Cortex of kidney (tissue), 1 donor: ENCODE results near the gene KIRREL3.

Experiments
- DNase-seq: peaks from one replicate; lab custom pipeline; 2025; lab: John Stamatoyannopoulos, UW

KIRREL3 gene

DNA sequence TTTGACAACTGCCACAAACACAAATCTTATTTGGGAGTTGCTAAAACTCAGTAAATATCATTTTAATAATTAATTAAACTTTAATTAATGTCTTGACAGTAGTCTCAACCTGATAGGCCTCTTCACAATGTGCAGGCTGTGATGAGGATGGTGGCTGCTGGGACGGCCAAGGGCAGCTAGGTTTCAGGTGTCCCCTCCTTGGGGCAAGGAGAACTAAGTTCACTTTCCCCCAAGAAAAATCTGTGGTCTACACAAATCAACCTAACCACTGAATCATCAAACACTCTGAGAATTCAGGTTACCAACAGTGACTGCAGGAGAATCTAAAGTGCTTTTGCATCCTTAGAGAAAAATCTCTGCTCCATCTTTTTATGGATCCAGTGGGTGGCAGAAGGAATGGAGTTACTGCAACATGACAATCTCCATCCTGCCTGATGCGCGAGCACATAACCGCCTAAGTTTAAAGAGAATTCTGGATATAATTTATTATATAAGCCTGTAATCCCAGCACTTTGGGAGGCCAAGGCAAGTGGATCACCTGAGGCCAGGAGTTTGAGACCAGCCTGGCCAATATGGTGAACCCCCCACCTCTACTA is 289.7 kb downstream of the KIRREL3 start:
- no peak for DNase-seq

DNA sequence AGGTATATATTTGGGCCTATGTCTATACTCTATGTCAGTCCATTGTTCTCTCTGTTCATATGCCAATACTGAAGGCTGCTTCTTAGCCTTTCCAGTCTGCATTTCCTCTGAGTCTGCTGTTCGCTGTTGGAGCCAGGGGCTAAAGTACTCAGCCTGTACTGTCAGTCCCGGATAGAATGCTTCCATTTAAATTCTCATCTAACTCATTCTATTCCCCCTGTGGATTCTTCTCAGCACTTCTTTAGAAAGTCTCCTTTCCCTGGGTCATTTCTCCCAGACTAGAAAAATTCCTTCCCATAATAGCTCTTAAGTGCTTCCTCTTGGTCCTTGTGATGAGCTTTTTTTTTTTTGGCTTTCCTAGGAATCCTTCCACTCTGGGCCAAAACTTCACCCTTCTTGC is 293.1 kb downstream of the KIRREL3 start:
- no peak for DNase-seq

DNA sequence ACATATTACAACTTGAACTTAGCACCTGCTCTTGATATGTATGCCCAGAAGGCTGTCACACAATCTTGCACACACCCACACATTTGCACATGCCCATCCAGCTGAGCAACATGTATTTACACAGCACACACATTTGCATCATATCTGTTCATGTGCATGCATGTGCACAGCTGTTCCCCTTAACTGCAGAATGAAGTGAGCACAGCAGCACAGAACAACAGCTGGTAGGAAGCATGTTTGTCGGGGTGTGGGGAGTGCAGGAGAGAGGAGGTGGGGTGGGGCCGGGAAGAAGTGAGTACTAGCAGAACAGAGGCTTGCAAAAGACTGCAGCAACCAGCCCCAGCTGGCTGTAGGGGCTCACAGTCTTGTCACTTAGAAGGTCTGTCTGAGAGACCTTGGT is 296.5 kb downstream of the KIRREL3 start:
- DNase-seq, result no peak

DNA sequence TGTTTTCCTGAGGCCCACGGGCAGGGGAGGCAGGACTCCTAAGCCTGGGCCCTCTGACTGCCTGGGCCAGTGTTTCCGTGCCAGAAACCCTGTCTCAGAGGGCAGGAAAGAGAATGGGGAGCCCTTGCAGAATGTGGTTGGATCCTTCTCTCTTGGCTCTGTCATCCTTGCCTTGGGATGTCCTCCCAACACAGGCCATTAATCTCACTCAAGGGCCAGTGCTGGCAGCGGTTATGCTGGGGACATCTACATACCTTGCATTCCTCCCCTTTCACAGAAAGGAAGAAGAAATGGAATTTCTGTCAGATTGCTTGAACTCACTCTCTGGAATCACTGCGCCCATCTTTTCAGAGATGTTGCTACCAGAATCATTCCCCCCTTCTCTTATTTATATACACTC is 296.9 kb downstream of the KIRREL3 start:
- no peak for DNase-seq

DNA sequence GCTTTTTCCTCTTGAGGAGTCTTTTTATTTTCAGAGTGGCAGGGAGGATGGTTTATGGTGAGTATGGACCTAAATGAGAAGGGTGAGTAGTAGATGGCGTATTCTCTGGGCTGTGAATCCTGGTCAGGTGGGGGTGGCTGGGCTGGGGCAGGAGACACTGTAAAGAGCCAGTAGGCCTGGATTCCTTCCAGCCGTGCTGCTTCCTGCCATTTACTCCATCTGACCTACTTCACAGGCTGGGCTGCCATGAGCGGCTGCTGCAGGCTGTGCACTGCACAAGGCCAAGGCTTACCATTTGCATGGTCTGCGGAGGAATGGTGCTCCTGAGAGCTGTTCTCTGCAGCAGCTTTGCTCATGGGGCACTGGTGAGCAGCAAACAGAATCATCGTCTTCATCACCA is 297.6 kb downstream of the KIRREL3 start:
- no peak for DNase-seq

DNA sequence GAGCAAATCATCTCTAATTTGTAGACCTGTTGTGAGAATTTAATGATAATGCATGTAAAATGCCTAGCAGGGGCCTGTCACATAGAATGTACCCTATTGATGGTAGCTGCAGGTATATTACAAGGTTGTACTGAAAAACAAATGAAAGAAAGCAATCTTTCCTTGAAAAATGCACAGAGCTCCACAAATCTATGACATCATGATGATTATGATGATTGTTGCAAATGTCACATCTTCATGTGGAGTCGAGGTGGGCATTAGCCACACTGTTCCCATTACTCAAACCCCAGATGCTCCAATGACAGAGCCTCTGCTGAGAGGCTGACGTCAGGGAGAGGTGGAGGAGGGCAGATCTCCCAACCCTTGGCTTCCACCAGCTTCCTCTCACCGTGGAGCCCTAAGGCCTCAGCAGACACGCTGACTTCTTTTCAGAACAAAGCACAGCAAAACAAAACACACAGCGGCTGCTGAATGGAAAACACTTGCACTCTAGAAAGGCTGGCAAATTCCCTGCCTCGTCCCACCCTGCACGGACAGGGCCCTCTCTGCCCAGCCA is 298.3 kb downstream of the KIRREL3 start:
- DNase-seq, result no peak

DNA sequence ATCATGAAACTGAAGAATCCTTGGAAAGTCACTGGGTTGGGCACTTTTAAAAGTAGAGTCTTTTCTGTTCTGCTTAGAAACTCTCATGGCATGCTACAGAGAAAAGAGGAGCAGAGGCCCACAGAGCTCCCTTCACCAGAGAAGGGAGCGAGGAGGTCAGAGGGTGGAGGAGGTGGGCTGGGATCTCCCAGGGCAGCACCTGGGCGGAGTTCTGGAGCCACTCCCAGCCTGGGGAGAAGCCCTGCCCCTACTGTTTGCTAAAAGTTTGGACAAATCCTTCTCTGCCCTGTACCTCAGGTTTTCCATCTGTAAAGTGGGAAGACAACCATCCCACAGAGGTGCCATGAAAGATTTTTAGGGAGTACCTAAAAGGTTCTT is 299.1 kb downstream of the KIRREL3 start:
- DNase-seq, result no peak

DNA sequence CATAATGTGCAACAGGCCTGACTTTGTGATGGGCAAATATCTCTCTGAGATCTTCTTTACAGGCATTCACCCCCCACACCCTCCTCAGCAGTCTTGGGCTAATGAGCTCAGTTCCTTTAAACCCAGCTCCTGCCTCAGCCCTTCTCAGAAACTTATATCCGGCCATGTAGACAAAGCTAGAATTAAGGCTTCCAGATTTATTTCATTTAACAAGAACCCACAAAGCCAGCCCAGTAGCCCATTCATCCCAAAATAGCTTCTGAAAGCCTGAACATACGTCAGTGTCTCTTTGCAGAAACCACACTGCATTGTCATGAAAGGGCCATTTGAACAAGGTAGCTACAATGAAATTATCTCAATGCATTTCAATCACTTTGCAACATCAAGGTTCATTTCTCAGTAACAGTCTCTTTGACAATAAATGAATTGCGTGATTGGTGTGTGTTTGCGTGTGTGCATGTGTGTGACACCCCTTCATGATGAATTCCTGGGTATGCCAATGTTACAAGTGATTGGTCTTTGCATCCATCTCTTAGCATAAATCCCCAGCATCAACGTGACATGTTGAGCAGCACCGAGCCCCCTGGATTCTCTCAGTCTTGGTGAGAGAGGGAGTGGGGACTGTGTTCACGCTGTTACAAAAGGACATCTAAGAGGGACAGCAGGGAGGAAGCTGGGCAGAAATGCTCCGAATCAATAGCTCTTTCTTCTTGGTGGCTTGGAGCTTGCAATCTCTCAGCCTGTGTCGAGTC is 299.6 kb downstream of the KIRREL3 start:
- DNase-seq, result no peak

DNA sequence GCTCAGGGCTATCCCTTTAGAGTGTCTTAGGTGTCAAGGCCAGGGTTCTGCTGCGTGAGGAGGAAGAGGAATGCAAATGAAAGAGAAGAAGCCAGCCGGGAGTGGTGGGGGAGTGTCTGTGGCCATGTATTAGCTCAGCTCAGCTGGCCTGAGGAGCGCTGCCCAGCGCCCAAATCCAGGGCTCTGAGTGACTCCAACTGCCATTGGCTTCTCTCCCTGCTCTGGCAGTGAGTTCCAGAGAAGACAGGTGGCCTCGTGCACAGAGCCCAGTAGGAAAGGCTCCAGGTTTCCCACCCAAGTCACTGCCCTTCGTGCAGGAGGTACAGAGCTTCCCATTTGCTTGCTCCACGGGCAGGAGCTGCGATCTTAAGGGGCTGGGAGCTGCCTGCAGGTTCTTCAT is 302.0 kb downstream of the KIRREL3 start:
- DNase-seq, result no peak

DNA sequence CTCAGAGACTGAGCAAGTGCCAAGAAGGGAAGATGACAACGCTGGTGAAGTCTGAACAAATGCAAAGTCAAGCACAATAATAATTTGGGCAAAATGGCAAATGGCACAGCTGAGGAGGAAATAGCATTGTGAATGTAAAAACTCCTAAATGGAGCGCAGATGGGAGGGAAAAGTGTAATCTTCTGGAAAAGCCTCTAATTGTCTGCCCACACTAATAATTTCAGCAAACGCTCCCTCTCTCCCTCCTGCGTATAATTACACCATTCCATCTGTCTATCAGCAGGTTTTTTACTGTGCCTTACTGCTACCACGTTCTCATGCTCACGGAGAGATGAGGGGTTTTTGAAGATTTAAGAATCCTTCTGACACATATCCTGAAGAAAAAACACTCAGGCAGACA is 302.6 kb downstream of the KIRREL3 start:
- no peak for DNase-seq

DNA sequence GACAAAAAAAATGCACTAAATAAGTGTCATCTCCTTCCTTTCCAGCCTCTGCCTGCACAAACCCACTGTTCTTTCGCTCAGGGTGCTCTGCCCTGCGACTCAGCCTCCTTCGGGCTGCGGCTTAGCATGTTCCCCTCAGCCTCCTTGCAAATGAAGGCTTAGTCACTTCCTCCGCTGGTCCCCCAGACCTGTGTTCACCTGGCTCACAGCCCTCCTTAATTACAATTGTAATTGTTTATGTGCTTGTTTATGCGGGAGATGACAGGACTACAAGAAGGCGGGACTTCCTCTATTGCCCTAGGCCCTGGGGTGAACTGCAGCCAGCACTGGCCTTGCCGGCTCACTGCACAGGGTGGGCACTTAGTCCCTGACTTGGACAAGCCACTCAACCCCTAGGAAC is 303.6 kb downstream of the KIRREL3 start:
- DNase-seq, result no peak

DNA sequence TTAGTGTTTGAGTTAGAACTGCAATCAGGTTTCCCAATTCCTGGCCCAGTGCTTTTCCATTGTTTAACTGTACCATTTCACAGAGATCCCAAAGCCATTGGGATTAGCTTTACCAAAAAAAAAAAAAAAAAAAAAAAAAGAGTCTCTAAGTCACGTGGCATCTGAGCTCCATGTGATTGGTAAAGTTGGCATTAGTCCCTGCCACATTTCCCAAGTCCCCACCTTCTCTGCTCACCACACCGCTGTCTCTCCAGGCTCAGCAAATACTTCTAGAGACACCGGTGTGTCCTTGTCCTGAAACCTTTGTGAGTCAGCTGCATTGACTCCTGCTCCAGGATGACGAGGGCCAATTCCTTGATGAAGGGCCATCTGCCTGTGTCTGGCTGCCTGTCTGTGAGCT is 305.3 kb downstream of the KIRREL3 start:
- DNase-seq, result no peak

DNA sequence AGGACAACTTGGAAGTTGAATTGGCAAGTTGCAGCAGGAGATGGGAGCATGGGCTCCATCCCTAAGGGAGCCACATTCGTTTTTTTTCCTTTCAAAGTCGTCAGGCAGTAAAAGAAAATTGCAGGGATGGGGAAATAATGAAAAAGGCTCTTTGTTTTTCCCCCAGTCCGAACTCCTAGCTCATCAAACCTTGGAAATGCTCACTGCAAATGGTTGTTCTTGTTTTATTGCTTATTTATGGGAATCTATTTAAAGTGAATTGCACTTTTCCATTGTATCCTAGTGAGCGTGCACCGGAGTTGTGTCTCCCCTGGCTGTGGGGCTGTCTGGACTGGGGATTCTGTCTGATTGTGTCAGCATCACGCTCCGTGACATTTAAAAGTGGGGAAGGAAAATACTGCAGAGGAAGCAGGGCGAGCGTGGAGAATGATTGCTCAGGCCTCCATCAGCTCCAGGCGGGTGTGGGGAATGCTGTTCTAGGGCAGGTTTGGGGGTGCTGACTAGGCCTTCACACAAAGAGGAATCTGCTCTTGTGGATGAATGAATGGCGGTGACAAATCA is 306.4 kb downstream of the KIRREL3 start:
- no peak for DNase-seq

DNA sequence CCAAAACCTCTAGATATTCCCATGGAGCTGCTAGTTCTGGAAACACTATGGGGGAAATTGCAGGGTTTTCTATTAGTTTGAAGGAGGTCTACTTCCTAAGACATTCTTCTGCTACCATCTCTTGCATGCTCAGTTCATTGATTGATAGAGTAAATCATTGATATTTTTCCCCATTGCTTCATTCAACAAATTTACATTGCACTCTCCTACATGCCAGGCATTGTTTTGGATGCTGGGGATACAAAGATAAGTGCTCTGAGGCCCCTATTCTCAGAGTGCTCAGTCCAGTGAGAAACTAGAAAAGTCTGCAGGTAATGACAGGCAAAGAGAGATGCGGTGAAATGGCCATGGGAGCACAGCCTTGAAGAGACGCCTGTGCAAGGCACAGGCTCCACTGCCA is 313.1 kb downstream of the KIRREL3 start:
- no peak for DNase-seq

DNA sequence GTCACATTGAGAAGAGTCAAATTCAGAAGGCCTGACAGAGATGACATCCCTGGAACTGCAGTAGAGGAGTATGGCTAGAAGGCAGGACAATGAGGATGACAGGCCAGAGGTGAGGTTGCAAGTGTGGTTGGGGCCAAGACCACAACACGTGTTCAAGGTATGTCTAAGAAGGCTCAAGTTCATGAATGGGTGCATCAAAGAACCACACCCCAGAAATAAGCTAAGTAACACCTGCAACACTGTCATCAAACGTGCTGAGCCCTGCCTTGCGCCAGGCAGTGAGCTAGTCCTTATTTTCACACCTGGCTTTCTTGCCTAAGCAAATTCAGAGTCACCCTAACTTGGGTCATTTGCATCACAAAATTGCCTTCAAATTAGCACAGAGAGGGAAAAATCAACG is 313.6 kb downstream of the KIRREL3 start:
- no peak for DNase-seq

DNA sequence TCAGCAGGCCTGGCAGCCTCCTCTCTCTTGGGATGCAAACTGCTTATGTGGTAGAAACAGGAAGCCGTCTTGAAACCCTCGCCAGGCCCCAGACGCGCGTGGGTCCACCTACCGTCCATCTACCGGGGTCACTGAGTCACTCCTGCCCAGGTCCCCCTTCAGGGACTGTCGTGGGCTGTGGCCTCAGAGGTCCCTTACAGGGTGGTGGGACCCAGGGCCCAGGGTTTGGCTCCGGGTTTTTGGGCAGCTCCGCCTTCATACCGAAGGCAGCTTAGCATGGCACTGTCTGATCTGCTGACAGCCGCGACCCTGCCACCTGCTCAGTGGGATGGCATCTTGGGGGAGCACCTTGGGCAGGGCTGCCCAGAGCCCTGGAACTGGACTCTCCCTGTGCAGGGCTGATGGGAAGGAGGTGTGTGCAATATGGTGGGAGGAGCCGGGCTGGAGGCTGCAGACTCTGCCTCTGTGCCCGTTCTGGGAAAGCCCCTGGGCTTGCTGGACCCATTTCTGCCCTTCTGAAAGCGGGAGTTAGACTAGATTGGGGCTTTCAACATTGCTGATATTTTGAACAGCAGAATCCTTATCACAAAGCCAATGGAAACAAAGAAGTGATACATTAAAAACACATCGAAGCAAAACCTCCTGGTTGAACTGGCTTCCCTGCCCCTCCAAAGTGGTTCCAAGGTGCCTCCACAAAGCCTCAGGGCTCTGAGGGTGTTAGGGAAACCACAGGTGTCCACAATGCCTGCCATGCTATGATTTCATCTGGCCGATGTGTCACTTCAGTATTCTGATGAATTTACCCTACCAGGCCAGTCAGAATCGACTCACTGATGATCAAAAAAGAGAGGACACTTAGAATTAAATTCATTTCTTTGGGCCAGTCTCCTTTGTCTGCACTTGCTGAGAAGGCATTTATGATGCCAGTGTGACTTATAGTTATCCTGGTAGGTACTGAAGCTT is 316.5 kb downstream of the KIRREL3 start:
- no peak for DNase-seq

DNA sequence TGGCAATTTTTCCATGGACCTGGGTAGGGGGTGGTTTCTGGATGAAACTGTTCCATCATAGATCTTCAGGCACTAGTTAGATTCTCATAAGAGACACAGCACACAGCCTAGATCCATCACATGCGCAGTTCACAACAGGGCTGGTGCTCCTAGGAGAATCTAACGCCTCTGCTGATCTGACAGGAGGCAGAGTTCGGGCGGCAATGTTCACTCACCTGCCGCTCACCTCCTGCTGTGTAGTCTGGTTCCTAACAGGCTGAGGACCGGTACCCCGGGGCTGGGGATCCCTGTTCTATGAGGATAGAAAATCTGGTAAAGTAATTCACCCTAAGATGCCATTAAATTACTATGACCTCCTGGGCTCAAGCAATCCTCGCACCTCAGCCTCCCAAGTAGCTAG is 318.0 kb downstream of the KIRREL3 start:
- DNase-seq, result no peak

DNA sequence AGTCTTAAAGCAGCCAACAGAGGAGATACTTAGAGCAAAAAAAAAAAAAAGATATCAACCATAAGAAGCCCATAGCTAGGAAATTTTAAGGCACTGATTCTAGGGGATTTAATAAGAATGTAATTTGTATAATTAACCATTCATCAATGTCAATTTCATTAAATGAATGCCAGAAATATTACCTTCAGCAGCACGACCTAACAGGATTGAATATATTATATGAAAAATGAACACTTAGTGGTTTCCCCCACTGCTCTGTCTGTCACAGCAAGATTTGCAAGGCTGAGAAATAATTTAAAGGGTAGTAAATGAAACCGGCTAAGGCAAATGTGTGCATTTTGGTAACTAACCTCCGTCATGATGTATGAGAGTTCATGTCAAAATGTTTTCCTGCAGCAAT is 319.9 kb downstream of the KIRREL3 start:
- DNase-seq, result no peak

DNA sequence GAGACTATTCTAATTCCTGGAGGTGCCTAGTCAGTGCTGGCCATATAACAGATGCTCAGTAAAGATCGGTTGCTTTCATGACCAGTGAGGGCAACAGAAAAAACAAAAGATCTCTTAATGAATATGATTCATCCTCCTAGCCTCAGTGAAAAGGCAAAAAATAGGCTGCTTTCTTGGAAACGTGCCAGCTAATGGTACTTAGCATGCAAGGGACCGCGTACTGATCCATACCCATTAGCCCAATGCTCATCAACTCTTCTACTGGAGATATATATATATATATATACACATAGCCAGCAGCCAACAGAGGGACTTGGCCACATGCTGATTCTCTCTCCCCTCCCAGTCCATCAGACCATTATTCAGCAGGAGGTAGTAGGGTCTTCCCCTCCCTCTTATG is 320.4 kb downstream of the KIRREL3 start:
- DNase-seq, result no peak

DNA sequence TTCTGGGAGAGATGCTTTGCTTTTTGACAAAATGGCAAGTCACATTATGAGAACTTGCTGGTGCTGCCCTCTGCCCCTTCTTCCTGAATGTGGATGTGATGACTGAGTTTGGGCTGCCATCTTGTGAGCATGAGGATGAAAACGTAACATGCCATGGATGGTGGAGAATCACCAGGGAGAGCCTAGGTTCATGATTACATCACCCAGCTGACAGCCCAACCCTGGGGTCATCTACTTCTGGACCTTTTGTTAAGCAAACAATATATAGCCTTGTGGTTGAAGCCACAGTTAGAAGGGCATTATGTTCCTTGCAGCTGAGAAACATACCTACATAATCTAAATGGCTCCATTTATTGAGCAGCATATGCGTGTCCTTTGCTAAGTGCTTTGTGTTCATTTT is 321.5 kb downstream of the KIRREL3 start:
- DNase-seq, result no peak

DNA sequence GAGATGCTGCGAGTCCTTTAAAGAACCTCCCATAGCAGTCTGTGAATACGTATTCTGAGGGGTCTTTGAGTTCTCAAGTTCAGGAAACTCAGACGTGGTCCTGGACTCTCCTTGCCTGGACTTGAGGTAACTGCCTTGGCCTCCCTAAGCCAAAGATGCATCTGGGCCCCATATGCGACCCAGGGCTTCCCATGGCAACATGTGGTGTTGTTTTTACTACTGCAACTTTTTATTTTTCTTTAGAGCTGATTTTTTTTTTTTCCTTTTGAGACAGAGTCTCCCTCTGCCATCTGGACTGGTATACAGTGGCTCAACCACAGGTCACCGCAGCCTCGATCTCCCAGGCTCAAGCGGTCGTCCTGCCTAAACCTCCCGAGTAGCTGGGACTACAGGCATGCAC is 324.0 kb downstream of the KIRREL3 start:
- no peak for DNase-seq

DNA sequence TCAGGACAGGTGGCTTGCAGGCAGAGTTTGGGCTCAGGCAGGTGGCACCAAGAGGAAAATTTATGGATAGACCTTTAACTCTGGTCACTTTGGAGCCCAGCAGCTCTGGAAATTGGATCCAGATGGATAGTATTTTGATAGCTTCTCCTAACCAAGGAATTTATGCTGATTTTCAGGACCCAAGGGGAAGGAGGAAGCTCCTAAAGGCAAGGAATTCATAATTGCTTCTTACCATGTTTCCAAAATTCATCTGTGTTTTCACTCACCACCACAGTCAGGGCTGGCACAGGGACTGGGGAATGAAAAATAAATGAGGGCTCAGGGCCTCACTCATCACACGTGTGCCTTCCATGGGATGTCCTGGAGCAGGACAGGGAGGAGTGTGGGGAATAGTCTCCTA is 327.3 kb downstream of the KIRREL3 start:
- no peak for DNase-seq
